ENCODE results near the gene AKAP13. TPM values are rescaled to one million over a fixed set of nuclear protein-coding genes. Genes with fewer than 3 reads are reported as not detected.

The AKAP13 gene
- total and polyA plus RNA-seq, 2 of the 8 experiments (the other 6 are each of a cell fraction or from before 2014, with no cell fraction given) = 14.0 to 46.2 TPM

GRCh38 chr15:85389772-85390171 lies 9.4 kb downstream of the AKAP13 start:
- H3K9ac ChIP-seq (replicated peaks in 1 of 4; ENCODE audit: extremely low read depth in 1 of 4, low read depth in 3 of 4, low read length in 3 of 4) = no peak overlapping the region
- POLR2A ChIA-PET (ENCODE audit: partially characterized antibody) = no interaction called here
- H3K23ac ChIP-seq (ENCODE audit: insufficient read length) = no peak overlapping the region
- no peak overlapping the region for H3K4me3 ChIP-seq (ENCODE audit: extremely low read depth in 1 of 4, insufficient read depth in 2 of 4, low read depth in 3 of 4, low read length in 4 of 4)
- H2AFZ ChIP-seq (ENCODE audit: low read length) = no peak overlapping the region
- H2BK120ac ChIP-seq (replicated peaks; ENCODE audit: low read depth, low read length) = no peak overlapping the region
- no peak overlapping the region for H3K18ac ChIP-seq (ENCODE audit: extremely low read depth, low read length)
- no peaks in the 10 kb centered on the region for H3K23me2 ChIP-seq (ENCODE audit: low read depth, low read length)
- peaks cover 7% of the 10 kb centered on the region for H3K79me1 ChIP-seq (ENCODE audit: low read depth, low read length)
- H3K9me3 ChIP-seq (ENCODE audit: insufficient read depth in 2 of 2, low read depth in 1 of 2, low read length in 1 of 2) = no peaks in the 10 kb centered on the region
- H3K79me2 ChIP-seq (ENCODE audit: control insufficient read depth in 1 of 2, insufficient read depth in 2 of 2, low read length in 2 of 2) = peaks cover 9 to 92% of the 10 kb centered on the region in 2 experiments
- no peak overlapping the region for H2BK12ac ChIP-seq (ENCODE audit: low read depth, low read length)
- no peak overlapping the region for H4K91ac ChIP-seq (replicated peaks; ENCODE audit: insufficient read length, low read length)
- no peak for DNase-seq (ENCODE audit: low read depth in 1 of 2, low spot score in 2 of 2)
- H3K4me2 ChIP-seq (ENCODE audit: insufficient read depth in 1 of 2, low read depth in 2 of 2, low read length in 2 of 2) = no peak overlapping the region
- no peak overlapping the region for H3K56ac ChIP-seq (replicated peaks; ENCODE audit: insufficient read length, low read depth, low read length)
- no peak for FAIRE-seq
- no peak overlapping the region for H2BK5ac ChIP-seq (ENCODE audit: low read depth, low read length)
- H3K27ac ChIP-seq (ENCODE audit: low read depth, low read length) = no peak overlapping the region
- H3K14ac ChIP-seq (ENCODE audit: insufficient read length) = no peak overlapping the region
- no peak for TF ChIP-seq GTF2F1 (IDR thresholded peaks at IDR 0.05; ENCODE audit: borderline replicate concordance, low read depth, low read length)
- TF ChIP-seq JUND (IDR thresholded peaks at IDR 0.05; ENCODE audit: low read length) = no peak
- TF ChIP-seq TCF12 (IDR thresholded peaks at IDR 0.05; ENCODE audit: low read depth, low read length) = no peak
- TF ChIP-seq CTCF (IDR thresholded peaks at IDR 0.05; ENCODE audit: control extremely low read depth in 1 of 3, insufficient read depth in 1 of 3, low read depth in 1 of 3, low read length in 3 of 3) = no peak
- TF ChIP-seq RNF2 (IDR thresholded peaks at IDR 0.05; ENCODE audit: borderline replicate concordance, low read depth, low read length, missing control alignments, poor library complexity, severe bottlenecking) = no peak
- no peak for TF ChIP-seq SP1 (IDR thresholded peaks at IDR 0.05; ENCODE audit: low read depth, low read length)
- no peak for TF ChIP-seq TAF1 (IDR thresholded peaks at IDR 0.05; ENCODE audit: low read depth, low read length)
- no peak for TF ChIP-seq TAF7 (optimal IDR thresholded peaks at IDR 0.05; ENCODE audit: borderline replicate concordance, low read depth, low read length)
- TF ChIP-seq SUZ12 (IDR thresholded peaks at IDR 0.05; ENCODE audit: low read length) = no peak
- H4K20me1 ChIP-seq (replicated peaks in 1 of 2; ENCODE audit: control insufficient read depth in 1 of 2, insufficient read depth in 2 of 2, low read length in 2 of 2) = peaks cover 12 to 16% of the 10 kb centered on the region in 2 experiments
- no peak overlapping the region for H4K5ac ChIP-seq (ENCODE audit: insufficient read length, low read depth, low read length)
- no peak overlapping the region for H2BK20ac ChIP-seq (ENCODE audit: low read length)
- peaks cover 2 to 12% (median 10%) of the 10 kb centered on the region in 4 experiments; a peak in 4 of 7 replicates for H3K4me1 ChIP-seq (replicated peaks in 1 of 4; ENCODE audit: control insufficient read depth in 3 of 4, insufficient read depth in 4 of 4, low read length in 3 of 4)
- 91% methylated on average over 4 of the region's 4 CpGs; no CpG with 5 or more reads in 1 of the 2 experiments for WGBS, 2 experiments (ENCODE audit: extremely low coverage in 1 of 2, insufficient coverage in 1 of 2, insufficient read length in 1 of 2, insufficient replicate concordance in 2 of 2, low coverage in 1 of 2, low lambda C conversion rate in 2 of 2, missing lambda C conversion rate in 1 of 2)
- CTCF ChIA-PET (ENCODE audit: partially characterized antibody) = no interaction called here
- H3K4ac ChIP-seq (replicated peaks; ENCODE audit: insufficient read length, low read depth, low read length) = no peak overlapping the region
- no peaks in the 10 kb centered on the region for H3K27me3 ChIP-seq (replicated peaks in 1 of 4; ENCODE audit: control insufficient read depth in 3 of 4, extremely low read depth in 1 of 4, insufficient read depth in 3 of 4, low read length in 3 of 4)
- H4K8ac ChIP-seq (ENCODE audit: extremely low read depth, insufficient read depth, low read length) = no peak overlapping the region
- no peak overlapping the region for H2AK5ac ChIP-seq (ENCODE audit: low read depth, low read length)
- no peaks in the 10 kb centered on the region for H3K36me3 ChIP-seq (ENCODE audit: control insufficient read depth in 2 of 4, insufficient read depth in 4 of 4, low read length in 3 of 4)
- H2BK15ac ChIP-seq (ENCODE audit: low read length) = no peak overlapping the region

Measured in H1 (cell line).